Tibial artery (tissue), 4 donors: Measurements from ENCODE around the gene APBA2.

Source experiments
- DNase-seq, 2 donors: peaks; one replicate each; pipeline ENCODE4 v3.0.0-alpha.2; 2019
- H3K27ac ChIP-seq, 2 donors: fragments of 200-600 bp; sonication (generic) in 1 of 2; 1 replicate in 1 of 2; 2 replicates in 1 of 2; pipeline ENCODE4 v1.5.1; 2018 to 2019; ENCODE audit warnings: mild to moderate bottlenecking in 1 of 2
- H3K27me3 ChIP-seq, 2 donors: fragments of 200-600 bp; sonication (generic) in 1 of 2; one replicate each; pipeline versions ENCODE4 v1.5.1 to v1.6.0; 2016 to 2019
- H3K36me3 ChIP-seq, 3 donors: fragments of 200-600 bp; sonication (generic) in 2 of 3; one replicate each; pipeline ENCODE4 v1.5.1; 2016 to 2019; ENCODE audit warnings: mild to moderate bottlenecking in 2 of 3
- H3K4me1 ChIP-seq, 4 donors: fragments of 200-600 bp; sonication (generic) in 2 of 4; 1 replicate in 3 of 4; 2 replicates in 1 of 4; pipeline ENCODE4 v1.5.1; 2016 to 2019
- H3K4me3 ChIP-seq, 2 donors: fragments of 200-600 bp; sonication (generic) in 1 of 2; 1 replicate in 1 of 2; 2 replicates in 1 of 2; pipeline ENCODE4 v1.5.1; 2018 to 2019; ENCODE audit warnings: mild to moderate bottlenecking in 2 of 2
- H3K9me3 ChIP-seq, 3 donors: fragments of 200-600 bp; sonication (generic) in 1 of 3; one replicate each; pipeline ENCODE4 v1.5.1; 2016 to 2019
- intact Hi-C: fragments of 100-400 bp; cut with DNase I; formaldehyde crosslinking; loops from one replicate; pipeline ENCODE4 v1.15.0; 2023; ENCODE audit warnings: low total_unique reads
- TF ChIP-seq, protein P1 (sequence below), 2 experiments: fragments of 200-600 bp in 1 of 2; fragments of 450-650 bp in 1 of 2; IDR thresholded peaks; one replicate each; pipeline ENCODE4 v1.5.1; 2017 to 2019; ENCODE audit warnings: antibody characterized with exemption in 2 of 2, mild to moderate bottlenecking in 1 of 2, moderate library complexity in 1 of 2

APBA2 gene

GRCh38 chr15:29120593-29121368 is 235.0 kb downstream of the APBA2 start:
- intact Hi-C loops, result no loop called here
- Histone ChIP-seq H3K4me3 (no peak overlapping the region), H3K4me1 (peaks cover 0 to 1% (median under 1%) of the 10 kb centered on the region in 4 donors), H3K27me3 (peaks cover 0 to 4% of the 10 kb centered on the region in 2 donors), H3K36me3 (no peaks in the 10 kb centered on the region), H3K9me3 (no peaks in the 10 kb centered on the region), H3K27ac (no peak overlapping the region)
- TF ChIP-seq, protein P1, sequence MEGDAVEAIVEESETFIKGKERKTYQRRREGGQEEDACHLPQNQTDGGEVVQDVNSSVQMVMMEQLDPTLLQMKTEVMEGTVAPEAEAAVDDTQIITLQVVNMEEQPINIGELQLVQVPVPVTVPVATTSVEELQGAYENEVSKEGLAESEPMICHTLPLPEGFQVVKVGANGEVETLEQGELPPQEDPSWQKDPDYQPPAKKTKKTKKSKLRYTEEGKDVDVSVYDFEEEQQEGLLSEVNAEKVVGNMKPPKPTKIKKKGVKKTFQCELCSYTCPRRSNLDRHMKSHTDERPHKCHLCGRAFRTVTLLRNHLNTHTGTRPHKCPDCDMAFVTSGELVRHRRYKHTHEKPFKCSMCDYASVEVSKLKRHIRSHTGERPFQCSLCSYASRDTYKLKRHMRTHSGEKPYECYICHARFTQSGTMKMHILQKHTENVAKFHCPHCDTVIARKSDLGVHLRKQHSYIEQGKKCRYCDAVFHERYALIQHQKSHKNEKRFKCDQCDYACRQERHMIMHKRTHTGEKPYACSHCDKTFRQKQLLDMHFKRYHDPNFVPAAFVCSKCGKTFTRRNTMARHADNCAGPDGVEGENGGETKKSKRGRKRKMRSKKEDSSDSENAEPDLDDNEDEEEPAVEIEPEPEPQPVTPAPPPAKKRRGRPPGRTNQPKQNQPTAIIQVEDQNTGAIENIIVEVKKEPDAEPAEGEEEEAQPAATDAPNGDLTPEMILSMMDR (IDR thresholded peaks at IDR 0.05), result no peak
- DNase-seq, result no peak

DNA sequence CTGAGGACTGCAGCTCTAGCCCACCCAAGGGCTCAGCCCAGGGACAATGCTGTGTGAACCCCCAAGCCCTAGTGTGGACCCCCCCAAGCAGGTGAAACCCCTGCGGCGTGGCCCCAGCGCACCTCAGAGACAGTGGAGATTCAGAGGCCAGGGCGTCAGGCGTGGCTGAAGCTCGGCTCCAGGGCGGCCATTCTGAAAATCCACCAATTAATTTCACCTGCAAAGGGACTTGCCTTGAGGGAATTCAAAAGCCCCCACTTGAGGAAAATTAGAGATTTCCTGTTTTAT is 235.5 kb downstream of the APBA2 start:
- H3K4me3 ChIP-seq, result no peak overlapping the region
- no peaks in the 10 kb centered on the region for H3K27me3 ChIP-seq
- TF ChIP-seq, protein P1 (IDR thresholded peaks at IDR 0.05), result no peak
- H3K4me1 ChIP-seq, result no peaks in the 10 kb centered on the region
- no peaks in the 10 kb centered on the region for H3K36me3 ChIP-seq
- H3K9me3 ChIP-seq, result no peaks in the 10 kb centered on the region
- intact Hi-C loops, result no loop called here
- no peak overlapping the region for H3K27ac ChIP-seq
- no peak for DNase-seq

DNA sequence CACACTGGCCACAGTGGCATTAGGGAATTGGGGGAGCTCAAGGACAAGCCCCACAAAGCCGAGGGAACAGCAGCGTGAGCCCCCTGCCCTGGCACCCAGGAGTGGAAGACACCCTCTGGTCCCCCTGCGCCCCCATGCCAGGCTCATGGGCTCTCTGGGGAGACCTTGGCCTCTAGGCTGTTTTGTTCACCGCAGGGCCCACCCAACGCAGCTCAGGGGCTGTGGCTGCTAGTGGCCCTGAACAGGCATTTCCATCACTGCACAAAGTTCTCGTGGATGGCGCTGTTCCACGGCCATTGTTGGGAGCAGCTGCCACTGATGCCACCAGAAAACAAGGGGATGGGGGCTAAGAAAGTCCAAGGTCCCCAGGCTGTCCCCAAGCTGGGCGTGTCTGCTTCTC is 236.1 kb downstream of the APBA2 start:
- DNase-seq, result no peak
- Histone ChIP-seq H3K27me3 (peaks cover 0 to 4% of the 10 kb centered on the region in 2 donors), H3K36me3 (no peaks in the 10 kb centered on the region), H3K4me3 (no peak overlapping the region), H3K9me3 (no peaks in the 10 kb centered on the region), H3K4me1 (no peaks in the 10 kb centered on the region), H3K27ac (no peak overlapping the region)
- intact Hi-C loops, result no loop called here
- TF ChIP-seq, protein P1 (IDR thresholded peaks at IDR 0.05), result no peak

- DNase-seq, result no peak
- H3K36me3 ChIP-seq, result no peaks in the 10 kb centered on the region
- H3K4me3 ChIP-seq, result no peak overlapping the region
- no peak overlapping the region for H3K27ac ChIP-seq
- no peaks in the 10 kb centered on the region for H3K4me1 ChIP-seq
- peaks cover 0 to 4% of the 10 kb centered on the region in 2 donors for H3K27me3 ChIP-seq
- intact Hi-C loops, result no loop called here
- TF ChIP-seq, protein P1 (IDR thresholded peaks at IDR 0.05), result no peak
- H3K9me3 ChIP-seq, result no peaks in the 10 kb centered on the region
Measured at GRCh38 chr15:29122506-29122905, 236.7 kb downstream of the APBA2 start.

DNA sequence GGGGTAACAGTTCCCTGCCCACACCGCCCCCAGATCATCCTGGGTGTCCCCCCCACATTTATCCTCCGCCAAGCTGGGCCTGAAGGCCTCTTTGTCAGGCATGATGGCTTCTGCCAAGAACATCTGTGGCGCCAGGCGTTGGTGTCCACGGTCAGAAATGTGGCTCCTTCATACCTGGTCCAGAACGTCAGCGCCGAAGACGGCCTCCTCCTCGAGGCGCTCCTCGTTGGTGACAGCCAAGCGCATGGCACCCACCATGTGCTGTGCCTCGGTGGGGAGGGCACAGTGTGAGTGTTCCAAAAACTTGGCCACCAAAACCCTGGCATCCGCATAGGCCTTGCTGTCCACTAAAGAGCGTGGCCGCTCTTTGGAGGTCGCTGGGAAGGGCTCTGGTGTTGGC is 237.4 kb downstream of the APBA2 start:
- Histone ChIP-seq H3K36me3 (no peaks in the 10 kb centered on the region), H3K27me3 (peaks cover 0 to 4% of the 10 kb centered on the region in 2 donors), H3K9me3 (no peaks in the 10 kb centered on the region), H3K4me3 (no peak overlapping the region), H3K4me1 (no peaks in the 10 kb centered on the region), H3K27ac (no peak overlapping the region)
- no peak for DNase-seq
- TF ChIP-seq, protein P1 (IDR thresholded peaks at IDR 0.05), result no peak
- intact Hi-C loops, result no loop called here

DNA sequence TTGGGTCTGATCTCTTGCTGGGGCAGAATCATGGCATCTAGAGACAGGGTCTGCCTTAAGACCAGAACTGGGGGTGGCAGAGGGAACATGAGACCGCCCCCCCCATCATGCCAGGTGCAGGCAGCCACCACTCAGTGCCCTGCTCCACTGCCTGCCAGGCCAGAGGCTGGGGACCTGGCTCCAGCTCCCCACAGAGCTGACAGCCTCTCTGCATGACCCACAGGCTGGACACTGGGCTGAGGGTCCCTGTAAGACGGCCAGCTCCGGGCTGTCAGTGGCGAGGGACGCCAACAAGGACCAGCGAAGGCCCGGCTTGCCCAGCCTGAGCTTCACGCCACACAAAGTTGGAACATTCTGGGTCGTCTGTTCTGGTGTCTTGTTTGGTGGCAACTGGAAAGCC is 238.2 kb downstream of the APBA2 start:
- Histone ChIP-seq H3K4me3 (no peak overlapping the region), H3K27me3 (peaks cover 0 to 4% of the 10 kb centered on the region in 2 donors), H3K27ac (no peak overlapping the region), H3K36me3 (no peaks in the 10 kb centered on the region), H3K9me3 (no peaks in the 10 kb centered on the region), H3K4me1 (no peaks in the 10 kb centered on the region)
- no peak for DNase-seq
- TF ChIP-seq, protein P1 (IDR thresholded peaks at IDR 0.05), result no peak
- intact Hi-C loops, result no loop called here
